Epithelial cell of esophagus (primary cell): Measurements from ENCODE around the gene NCOR2.

Source experiments
- DNase-seq: peaks from one replicate; pipeline ENCODE4 v3.0.0; 2010; ENCODE audit warnings: low read depth
- H3K4me3 ChIP-seq: 2 replicates; pipeline ENCODE4 v1.5.1; 2011; ENCODE audit warnings: mild to moderate bottlenecking, low read length, control low read depth
- TF ChIP-seq, protein P1 (sequence below): IDR thresholded peaks from 2 replicates; pipeline ENCODE4 v1.5.1; 2011; ENCODE audit warnings: low read depth, mild to moderate bottlenecking, low read length, control low read depth, inconsistent platforms; ENCODE audit not compliant: insufficient read depth; ENCODE audit errors: missing control alignments

Gene NCOR2

GRCh38 chr12:124541322-124541721, 26.1 kb downstream of the NCOR2 start:
- TF ChIP-seq, protein P1, sequence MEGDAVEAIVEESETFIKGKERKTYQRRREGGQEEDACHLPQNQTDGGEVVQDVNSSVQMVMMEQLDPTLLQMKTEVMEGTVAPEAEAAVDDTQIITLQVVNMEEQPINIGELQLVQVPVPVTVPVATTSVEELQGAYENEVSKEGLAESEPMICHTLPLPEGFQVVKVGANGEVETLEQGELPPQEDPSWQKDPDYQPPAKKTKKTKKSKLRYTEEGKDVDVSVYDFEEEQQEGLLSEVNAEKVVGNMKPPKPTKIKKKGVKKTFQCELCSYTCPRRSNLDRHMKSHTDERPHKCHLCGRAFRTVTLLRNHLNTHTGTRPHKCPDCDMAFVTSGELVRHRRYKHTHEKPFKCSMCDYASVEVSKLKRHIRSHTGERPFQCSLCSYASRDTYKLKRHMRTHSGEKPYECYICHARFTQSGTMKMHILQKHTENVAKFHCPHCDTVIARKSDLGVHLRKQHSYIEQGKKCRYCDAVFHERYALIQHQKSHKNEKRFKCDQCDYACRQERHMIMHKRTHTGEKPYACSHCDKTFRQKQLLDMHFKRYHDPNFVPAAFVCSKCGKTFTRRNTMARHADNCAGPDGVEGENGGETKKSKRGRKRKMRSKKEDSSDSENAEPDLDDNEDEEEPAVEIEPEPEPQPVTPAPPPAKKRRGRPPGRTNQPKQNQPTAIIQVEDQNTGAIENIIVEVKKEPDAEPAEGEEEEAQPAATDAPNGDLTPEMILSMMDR, result no peak
- no peak overlapping the region for H3K4me3 ChIP-seq
- DNase-seq, result no peak

DNA sequence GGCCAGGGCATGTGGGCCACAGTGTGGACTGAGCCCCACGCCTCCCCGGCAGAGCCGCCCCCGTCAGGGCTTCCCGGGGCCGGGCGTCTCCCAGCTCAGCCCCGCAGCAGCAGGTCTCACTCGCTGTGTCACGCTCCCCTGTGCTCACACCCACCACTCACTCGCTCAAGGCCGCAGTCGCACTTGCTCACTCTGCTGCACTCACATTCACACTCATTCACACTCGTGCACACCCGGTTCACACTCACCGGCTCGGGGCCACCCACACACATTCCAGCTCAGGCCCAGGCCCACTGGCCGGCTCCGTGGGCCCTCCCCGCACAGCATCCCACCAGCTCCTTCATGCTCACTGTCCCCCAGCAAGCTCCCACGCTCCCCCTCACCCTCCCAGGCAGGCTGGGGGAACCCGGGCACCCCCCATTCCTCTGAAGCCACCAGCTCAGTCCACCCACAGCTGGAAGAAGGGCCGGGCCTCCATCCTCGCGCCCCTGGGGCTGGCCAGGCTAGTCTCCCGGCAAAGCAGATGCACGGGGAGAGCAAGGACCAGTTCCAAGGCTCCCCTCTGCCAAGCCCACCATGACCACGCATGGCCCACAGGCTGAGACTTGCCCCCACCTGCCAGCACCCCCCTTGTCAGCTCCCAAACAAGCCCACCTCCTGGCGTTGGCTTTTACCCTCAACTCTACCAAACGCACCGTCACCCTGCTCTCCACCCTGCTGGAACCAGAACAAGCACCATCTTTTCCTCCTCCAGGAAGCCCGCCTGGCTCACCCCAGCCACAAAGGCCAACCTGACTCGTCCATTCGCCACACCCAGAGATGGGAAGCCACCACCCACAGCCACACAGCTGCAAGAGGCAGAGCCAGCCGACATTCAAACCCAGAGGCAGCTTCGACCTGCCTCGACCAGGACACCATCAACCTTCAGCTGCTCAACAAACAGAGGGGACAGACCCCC, 28.0 kb downstream of the NCOR2 start:
- H3K4me3 ChIP-seq, result no peak overlapping the region
- DNase-seq, result no peak
- TF ChIP-seq, protein P1, result no peak

DNA sequence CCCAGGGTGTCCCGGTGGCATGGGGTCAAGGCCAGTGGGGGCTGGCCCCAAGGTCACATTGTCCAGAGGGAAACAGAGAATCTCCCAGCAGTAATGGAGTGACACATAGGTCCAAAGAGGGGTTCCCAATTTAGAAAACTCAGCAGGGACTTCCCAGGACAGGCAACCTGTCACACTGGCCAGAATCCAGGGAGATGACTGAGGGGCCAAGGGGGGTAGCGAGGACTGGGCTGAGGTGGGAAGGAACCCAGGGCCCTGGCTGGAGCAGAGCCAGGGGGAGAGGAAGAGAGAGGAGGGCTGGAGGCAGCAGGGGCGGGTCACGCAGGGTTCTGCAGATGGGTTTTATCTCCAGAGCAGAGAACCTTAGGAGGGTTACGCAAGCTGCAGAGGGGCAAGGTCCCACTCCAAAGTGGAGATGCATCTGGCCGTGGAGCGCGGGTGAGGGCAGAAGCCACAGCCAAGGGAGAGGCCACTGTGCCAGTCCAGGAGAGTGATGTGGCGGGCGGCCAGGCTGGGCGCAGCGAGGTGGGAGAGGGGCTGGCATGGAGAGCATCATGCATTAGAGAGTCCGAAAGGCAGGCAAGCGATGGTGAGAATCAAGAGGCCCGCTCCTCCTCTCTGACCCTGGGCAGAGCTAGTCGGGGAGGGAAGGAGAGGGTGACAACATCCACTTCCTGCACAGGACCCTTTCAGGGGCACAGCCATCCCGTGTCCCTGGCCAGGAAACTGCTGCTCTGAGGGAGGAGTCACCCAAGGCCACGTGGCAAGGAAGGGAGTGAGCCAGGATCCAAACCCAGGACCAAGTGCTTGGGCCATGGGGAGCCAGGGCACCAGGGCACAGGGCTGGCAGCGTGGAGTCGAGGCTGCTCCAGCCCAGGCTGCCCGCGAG, 29.0 kb downstream of the NCOR2 start:
- DNase-seq, result no peak
- no peak overlapping the region for H3K4me3 ChIP-seq
- TF ChIP-seq, protein P1, result no peak

DNA sequence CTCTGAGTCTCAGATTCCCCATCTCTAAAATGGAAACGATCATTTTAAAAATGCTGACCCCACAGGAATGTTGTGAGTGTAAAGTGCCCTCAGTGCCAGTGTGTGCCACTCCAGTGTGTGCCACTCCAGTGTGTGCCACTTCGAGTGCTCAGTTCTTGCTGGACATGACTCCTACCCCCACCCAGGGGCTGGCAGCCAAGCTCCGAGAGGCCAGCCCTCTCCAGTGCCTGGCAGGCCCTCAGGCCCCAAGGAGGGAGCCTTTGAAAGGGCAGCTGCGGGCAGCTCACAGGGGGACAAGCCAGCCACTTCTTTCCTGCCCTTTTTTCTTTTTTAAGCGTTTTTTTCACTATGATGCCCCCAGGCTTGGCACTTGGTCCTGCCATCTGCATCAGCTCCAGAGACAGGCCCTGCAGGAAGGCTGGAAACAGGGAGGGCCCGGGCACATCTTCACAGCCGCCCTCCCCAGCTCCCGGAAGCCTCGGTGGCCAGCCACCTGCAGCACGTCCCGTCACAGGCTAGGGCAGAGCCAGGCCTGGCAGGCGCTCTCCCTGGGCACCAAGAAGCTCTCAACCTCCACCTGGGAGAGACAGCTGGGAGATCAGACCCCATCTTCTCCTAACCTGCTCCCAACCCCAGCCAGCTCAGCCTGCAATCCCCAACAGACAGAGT, 29.8 kb downstream of the NCOR2 start:
- TF ChIP-seq, protein P1, result no peak
- no peak for DNase-seq
- H3K4me3 ChIP-seq, result no peak overlapping the region

- H3K4me3 ChIP-seq, result no peak overlapping the region
- no peak for DNase-seq
- TF ChIP-seq, protein P1, result no peak
Observed at GRCh38 chr12:124536641-124537040, 30.8 kb downstream of the NCOR2 start.
